Osteocyte (in vitro differentiated cells): ENCODE measurements around the gene HPCAL1. TPM values are rescaled to one million over a fixed set of nuclear protein-coding genes. Genes with fewer than 3 reads are reported as not detected.

Experiments
- DNase-seq: peaks from one replicate; pipeline ENCODE4 v3.0.0; 2021; ENCODE audit warnings: mixed read lengths; ENCODE audit not compliant: unreplicated experiment; ENCODE audit errors: extremely low spot score
- H3K27ac Mint-ChIP-seq: one replicate; pipeline ENCODE4 v1.8.0; 2021; ENCODE audit warnings: mild to moderate bottlenecking, mixed read lengths; ENCODE audit not compliant: unreplicated experiment
- H3K27me3 Mint-ChIP-seq: one replicate; pipeline ENCODE4 v1.8.0; 2021; ENCODE audit warnings: mixed read lengths; ENCODE audit not compliant: unreplicated experiment
- H3K36me3 Mint-ChIP-seq: one replicate; pipeline ENCODE4 v1.8.0; 2021; ENCODE audit warnings: mixed read lengths; ENCODE audit not compliant: unreplicated experiment
- H3K4me1 Mint-ChIP-seq: one replicate; pipeline ENCODE4 v1.8.0; 2021; ENCODE audit warnings: mixed read lengths; ENCODE audit not compliant: unreplicated experiment
- H3K4me3 Mint-ChIP-seq: one replicate; pipeline ENCODE4 v1.8.0; 2021; ENCODE audit warnings: mild to moderate bottlenecking, moderate library complexity, mixed read lengths; ENCODE audit not compliant: unreplicated experiment
- H3K9me3 Mint-ChIP-seq: one replicate; pipeline ENCODE4 v1.8.0; 2021; ENCODE audit warnings: mixed read lengths; ENCODE audit not compliant: unreplicated experiment
- total RNA-seq: library from RNA; stranded (reverse); gene quantifications from 2 replicates; pipeline ENCODE4 v1.2.1, GENCODE V29; 2021
- TF ChIP-seq, protein P1 (sequence below): fragments of 200-600 bp; sonication (generic); IDR thresholded peaks from 2 replicates; pipeline ENCODE4 v1.5.0; 2021; ENCODE audit warnings: antibody characterized with exemption, mild to moderate bottlenecking, moderate library complexity

Gene HPCAL1
- total RNA-seq, 1 donor from 2014 or later, result 56.8 TPM

DNA sequence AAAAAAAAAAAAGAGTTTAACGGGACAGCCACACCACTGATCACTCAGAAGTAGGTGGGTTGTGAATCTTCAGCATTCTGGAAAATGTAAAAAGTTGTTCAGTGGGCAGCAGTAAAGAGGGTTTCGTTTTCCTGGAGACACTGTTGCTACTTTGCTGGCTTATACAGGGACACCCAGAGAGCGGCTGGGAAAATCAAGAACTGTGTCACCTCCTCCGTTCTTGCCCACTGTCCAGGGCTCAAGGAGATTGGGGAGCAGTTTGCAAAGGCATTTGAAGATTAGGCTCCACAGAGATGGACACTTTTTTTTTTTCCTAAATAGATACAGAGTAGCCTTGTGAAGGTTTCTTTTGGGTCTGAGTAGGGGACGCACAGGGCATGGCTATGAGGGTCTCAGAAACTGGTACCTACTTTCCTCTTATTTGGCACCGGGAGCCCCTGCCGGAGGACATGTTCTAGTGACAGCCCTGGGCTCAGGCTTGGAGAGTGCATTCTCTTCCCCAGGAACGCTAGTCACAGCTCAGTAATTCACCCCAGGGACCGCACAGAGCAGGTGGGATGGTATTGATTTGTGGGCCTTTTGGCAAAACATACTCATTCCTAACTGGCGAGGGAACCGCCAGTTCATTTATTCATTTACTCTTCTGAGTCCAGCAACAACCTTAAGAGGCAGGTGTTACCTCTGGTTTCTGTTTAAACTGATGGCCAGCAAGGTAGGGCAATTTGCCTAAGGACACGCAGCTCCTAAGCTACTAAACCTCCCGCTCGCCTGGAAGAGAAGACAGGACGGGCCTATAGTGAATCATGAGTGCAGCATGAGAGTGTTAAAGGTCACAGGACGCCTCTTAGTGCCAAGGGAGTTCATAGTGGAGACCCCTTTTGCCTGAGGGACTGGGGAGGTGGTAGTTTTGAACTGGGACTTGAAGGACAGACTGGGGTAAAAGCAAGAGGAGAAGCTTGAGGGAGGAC, 53.1 kb downstream of the HPCAL1 start:
- H3K27me3 Mint-ChIP-seq, result no peaks in the 10 kb centered on the region
- H3K4me1 Mint-ChIP-seq, result peaks cover 8% of the 10 kb centered on the region
- TF ChIP-seq, protein P1, sequence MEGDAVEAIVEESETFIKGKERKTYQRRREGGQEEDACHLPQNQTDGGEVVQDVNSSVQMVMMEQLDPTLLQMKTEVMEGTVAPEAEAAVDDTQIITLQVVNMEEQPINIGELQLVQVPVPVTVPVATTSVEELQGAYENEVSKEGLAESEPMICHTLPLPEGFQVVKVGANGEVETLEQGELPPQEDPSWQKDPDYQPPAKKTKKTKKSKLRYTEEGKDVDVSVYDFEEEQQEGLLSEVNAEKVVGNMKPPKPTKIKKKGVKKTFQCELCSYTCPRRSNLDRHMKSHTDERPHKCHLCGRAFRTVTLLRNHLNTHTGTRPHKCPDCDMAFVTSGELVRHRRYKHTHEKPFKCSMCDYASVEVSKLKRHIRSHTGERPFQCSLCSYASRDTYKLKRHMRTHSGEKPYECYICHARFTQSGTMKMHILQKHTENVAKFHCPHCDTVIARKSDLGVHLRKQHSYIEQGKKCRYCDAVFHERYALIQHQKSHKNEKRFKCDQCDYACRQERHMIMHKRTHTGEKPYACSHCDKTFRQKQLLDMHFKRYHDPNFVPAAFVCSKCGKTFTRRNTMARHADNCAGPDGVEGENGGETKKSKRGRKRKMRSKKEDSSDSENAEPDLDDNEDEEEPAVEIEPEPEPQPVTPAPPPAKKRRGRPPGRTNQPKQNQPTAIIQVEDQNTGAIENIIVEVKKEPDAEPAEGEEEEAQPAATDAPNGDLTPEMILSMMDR, result no peak
- no peaks in the 10 kb centered on the region for H3K9me3 Mint-ChIP-seq
- H3K27ac Mint-ChIP-seq, result no peak overlapping the region
- no peak for DNase-seq
- no peak overlapping the region for H3K4me3 Mint-ChIP-seq
- H3K36me3 Mint-ChIP-seq, result peaks cover 6% of the 10 kb centered on the region

DNA sequence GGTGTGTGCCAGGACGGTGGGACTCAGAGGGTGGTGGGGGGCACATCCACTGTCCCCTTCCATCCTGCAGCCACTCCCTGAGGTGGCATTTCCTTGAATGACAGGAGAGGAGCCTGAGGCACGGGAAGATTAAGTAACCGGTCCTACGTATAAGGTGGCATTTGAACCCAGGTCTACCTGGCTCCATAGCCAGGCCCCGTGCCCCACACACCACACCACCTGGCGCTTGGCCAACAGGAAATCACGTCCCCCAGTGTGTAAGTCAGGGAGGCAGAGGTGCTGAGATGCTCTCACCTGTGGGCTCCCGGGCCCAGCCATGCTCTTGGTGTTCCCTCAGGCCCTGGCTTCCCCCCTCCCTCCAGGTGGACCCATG, 53.7 kb downstream of the HPCAL1 start:
- H3K27ac Mint-ChIP-seq, result no peak overlapping the region
- H3K36me3 Mint-ChIP-seq, result peaks cover 6% of the 10 kb centered on the region
- H3K27me3 Mint-ChIP-seq, result no peaks in the 10 kb centered on the region
- no peak for DNase-seq
- no peak overlapping the region for H3K4me3 Mint-ChIP-seq
- TF ChIP-seq, protein P1, result no peak
- peaks cover 7% of the 10 kb centered on the region for H3K4me1 Mint-ChIP-seq
- H3K9me3 Mint-ChIP-seq, result no peaks in the 10 kb centered on the region

DNA sequence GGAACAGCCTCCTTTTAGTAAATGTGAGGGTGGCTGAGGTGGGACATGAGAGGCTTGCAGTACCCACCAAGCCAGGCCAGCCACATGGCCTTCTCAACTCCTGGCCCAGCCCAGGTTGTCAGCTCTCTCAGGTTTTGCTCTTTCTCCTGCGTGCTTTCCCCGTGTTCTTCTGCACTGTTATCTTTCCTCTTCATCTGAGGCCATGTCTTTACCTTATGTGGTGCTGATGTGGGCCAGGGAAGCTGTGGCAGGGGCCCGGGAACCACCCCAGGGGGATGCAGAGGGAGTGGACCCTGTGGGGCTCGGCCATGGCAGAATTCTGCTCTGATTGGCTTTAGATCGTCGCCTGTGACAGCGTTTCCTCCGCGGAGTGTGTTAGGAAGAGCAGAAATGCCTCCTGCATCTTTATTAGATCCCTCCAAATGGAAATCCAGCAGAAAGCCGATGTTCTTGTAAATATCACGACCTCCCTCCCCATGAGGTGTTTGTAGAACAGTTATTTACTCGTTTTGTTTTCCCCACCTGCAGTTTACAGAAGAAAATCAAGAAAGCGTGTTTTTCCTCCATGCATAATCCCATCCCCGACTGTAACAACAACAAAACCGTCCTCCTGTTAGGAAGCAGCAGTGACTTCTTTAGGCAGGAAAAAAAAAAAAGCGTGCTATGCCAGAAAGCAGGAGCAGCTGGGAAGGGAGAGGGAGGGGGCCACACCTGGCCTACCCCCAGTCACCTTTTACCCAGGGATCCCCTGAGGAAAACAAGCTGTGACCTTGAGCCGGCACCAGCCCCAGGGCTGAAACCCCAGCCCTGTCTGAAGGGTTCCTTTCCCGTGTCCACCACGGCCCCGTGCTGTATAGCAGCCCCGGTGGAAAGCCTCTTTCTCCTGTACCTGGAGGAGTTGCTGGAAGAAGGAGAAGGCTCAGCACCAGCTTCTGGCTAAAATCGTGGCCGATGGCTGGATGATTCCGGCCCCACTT, 54.8 kb downstream of the HPCAL1 start:
- no peaks in the 10 kb centered on the region for H3K27me3 Mint-ChIP-seq
- H3K27ac Mint-ChIP-seq, result no peak overlapping the region

DNA sequence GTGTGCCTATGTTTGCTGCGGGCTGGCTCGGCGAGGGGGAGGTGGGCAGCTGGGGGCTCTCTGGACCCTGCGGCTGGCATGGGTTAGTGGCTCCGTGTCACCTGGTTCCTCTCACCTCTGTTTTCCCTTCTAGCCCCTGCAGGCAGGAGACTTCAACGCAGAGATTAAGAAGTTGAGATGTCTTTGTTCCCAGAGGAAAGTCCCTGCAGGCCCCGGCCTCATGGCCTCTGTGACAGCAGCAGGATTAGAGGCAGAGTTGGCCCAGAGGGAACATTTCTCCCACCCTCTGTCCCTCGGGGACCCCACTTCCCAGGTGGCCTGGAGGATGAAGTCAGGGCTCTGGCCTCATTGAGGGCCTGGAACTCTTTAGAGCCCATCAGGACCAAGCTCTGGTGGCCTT, 56.5 kb downstream of the HPCAL1 start:
- Mint-ChIP-seq H3K27ac (no peak overlapping the region), H3K4me1 (peaks cover 4% of the 10 kb centered on the region), H3K9me3 (no peaks in the 10 kb centered on the region), H3K27me3 (no peaks in the 10 kb centered on the region), H3K4me3 (no peak overlapping the region), H3K36me3 (no peaks in the 10 kb centered on the region)
- TF ChIP-seq, protein P1, result no peak
- no peak for DNase-seq

More for the DNA sequence above, 54.8 kb downstream of the HPCAL1 start:
- no peaks in the 10 kb centered on the region for H3K9me3 Mint-ChIP-seq
- H3K36me3 Mint-ChIP-seq, result peaks cover 3% of the 10 kb centered on the region
- TF ChIP-seq, protein P1, result no peak
- H3K4me1 Mint-ChIP-seq, result peaks cover 4% of the 10 kb centered on the region
- no peak overlapping the region for H3K4me3 Mint-ChIP-seq
- no peak for DNase-seq
